HG02852 (cell line): ENCODE results near the gene EIF3B.
"Not testable (repeated sequence)": the region's sequence is repeated elsewhere in the genome, so short reads cannot be mapped to it uniquely, and the experiment has no call there.

Experiments used
- ATAC-seq: cut with Tn5 transposase; IDR thresholded peaks from one replicate; pipeline ENCODE4 v1.9.1; 2021; ENCODE audit warnings: mild to moderate bottlenecking, moderate library complexity; ENCODE audit not compliant: unreplicated experiment

Gene EIF3B

GRCh38 chr7:2376351-2377154 is 21.9 kb downstream of the EIF3B start:
- ATAC-seq: no peak

DNA sequence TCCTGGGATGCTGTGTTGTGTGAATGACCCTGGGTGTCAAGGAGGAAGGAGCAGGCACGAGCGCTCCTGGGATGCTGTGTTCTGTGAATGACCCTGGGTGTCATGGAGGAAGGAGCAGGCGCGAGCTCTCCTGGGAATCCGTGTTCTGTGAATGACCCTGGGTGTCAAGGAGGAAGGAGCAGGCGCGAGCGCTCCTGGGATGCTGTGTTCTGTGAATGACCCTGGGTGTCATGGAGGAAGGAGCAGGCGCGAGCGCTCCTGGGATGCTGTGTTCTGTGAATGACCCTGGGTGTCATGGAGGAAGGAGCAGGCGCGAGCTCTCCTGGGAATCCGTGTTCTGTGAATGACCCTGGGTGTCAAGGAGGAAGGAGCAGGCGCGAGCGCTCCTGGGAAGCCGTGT is 22.9 kb downstream of the EIF3B start:
- ATAC-seq: not testable (repeated sequence)

- ATAC-seq: not testable (repeated sequence)
Observed at GRCh38 chr7:2378125-2378524, 23.5 kb downstream of the EIF3B start.

- no peak for ATAC-seq
Observed at GRCh38 chr7:2379161-2379560, 24.5 kb downstream of the EIF3B start.

DNA sequence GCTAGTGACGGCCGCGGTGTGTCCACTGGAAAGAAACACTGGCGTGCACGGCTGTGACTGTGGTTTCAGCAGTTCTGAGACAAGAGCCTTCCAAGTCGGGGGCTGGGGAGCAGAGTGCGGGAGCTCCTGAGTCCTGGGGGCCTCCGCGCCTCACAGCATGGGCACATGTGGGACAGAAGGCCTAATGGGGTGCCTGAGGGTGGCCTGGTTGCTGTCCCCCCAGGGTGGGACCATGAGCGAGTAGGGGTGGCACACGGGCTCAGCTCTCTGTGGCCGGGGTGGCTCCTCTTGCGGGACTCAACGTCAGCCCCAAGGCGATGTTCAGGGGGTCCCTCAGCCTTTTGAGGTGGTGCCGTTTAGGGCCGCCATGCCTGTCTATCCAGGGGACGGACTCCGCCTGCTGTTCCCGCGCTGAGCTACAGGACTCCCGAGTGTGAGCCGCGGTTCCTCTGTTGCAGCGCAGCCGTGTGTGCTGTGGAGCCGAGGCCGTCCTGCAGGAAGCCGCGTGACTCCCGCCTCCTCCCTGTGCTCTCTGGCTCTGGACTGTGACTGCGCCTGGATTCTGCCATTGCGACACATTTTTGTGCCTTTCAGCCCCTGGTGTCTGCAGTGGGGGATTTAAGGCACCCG is 25.3 kb downstream of the EIF3B start:
- no peak for ATAC-seq

DNA sequence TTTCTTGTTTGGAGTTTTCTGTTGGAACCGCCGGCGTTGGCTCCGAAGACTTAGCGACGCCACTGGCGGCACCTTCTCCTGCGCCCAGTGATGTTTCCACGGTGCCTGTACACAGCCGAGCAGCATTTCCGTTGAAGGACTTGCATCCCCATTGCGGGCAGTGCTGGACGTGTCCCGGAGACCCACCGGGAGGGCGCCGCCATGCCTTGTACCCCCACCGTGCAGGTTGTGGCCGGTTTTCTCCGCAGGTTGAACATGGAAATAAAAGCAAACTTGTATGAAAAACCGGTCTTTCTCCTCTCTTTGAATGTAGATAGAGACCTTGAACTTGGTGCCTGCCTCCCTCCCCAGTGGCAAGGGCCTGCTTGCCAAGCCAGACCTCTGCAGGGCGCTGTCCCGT is 25.8 kb downstream of the EIF3B start:
- no peak for ATAC-seq

DNA sequence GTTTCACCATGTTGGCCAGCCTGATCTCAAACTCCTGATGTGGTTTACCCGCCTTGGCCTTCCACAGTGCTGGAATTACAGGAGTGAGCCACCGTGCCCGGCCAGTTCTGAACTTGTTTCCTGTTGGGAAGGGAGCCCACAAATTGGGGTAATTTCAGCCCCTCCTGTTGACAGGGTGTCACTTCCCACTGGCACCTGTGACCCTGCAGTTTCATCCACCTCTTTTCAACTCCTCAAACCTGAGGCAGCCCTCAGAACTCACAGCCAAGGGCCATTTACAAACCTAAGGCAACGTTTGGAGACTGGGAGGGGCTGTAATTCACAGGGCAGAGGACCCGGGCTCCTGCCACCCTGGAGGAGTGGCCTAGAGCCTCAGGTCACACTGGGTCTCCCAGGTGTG is 26.6 kb downstream of the EIF3B start:
- ATAC-seq: no peak

DNA sequence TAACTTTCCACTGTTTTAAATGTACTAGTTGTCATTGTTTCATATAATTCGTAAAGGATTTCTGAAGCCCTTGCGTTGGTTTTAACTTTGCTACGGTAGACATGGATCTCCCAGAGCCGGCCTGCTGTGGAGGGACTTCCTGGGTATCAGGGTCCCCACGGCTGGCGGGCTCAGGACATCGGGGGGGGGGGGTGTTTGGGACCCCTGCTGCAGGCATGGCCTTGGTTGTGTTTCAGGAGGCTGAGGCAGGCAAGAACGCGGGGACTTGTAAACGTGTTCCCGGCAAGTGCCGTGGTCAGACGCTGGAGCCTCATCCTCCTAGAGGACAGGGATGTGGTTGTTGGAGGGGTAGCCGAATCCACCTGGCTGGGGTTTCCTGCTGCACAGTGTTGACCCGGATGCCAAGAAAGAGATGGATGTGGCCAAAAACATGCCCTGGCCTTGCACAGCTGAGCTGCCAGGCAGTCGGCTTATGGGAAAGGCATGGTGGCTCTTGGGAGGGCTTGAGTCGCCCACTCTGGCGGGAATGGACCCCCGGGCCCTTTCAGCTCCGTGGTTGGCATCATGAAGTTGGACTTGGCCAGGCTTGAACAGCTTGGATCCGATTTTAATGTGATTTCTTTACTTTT is 27.4 kb downstream of the EIF3B start:
- ATAC-seq: no peak

DNA sequence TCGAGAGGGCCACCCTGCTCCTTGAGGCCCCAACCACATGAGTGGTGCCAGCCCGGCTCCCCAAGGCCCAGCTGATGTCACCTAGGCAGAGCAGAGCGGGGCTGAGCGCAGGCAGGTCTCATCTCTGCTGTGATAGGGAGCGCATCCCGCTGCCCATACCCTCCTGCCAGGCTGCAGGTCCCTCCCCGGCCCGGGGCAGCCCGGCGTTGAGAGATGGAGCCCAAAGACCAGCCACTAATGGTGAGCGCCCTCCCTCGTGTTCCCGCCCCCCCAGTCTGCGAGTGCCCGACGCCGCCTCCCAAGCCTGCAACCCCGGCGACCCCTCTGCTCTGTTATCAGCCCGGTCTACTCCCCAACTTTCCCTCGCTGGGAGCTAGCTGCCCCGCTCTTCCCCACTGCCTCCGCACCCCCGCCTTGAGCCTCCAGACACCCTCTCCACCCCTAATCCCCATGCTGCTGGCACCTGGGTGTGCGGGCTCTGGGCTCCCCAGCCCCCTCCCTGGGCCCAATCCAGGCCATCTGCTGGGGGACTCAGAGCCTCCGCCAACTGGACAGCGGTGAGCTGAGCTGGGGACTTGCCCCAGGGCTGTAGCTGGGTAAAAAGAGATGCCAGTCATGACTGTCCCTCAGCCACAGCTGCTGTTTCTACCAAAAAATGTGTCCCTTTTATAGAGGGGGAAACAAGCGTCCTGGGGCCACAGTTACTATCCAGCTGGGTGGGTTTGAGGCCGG is 29.1 kb downstream of the EIF3B start:
- no peak for ATAC-seq

GRCh38 chr7:2384354-2385243 is 30.0 kb downstream of the EIF3B start:
- no peak for ATAC-seq

- ATAC-seq: not testable (repeated sequence)
Observed at GRCh38 chr7:2386122-2386521, 31.5 kb downstream of the EIF3B start.

DNA sequence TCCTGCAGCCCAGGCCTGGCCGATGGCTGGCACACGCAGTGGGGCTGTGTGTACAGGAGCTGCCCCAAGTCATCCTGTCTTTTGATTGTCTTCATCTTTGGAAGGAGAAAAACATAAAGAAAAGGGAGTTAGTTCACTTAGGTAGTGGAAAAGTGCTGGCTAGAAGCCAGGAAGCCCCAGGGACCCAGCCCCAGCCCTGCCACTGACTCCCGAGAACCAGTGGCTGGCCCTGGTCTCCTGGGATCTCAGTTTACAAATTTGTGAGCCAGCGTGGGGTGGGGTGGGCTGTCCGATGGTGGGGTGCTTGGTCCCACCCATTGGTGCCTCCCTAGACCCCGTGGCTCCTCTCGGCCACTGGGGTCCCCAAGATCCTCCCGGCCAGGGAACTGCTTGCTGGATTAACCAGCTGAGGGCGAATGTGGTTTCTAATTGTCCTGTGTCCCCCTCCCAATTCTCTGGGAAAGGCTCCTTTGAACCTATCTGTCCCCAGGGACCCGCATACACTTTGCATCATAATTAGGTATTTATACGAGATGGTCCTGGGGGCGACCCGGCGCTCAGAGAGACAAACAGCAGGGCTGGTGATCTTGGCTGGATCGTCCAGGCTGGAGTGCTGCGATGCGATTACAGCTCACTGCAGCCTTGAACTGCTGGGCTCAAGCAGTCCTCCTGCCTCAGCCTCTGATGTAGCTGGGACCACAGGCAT is 32.5 kb downstream of the EIF3B start:
- no peak for ATAC-seq

DNA sequence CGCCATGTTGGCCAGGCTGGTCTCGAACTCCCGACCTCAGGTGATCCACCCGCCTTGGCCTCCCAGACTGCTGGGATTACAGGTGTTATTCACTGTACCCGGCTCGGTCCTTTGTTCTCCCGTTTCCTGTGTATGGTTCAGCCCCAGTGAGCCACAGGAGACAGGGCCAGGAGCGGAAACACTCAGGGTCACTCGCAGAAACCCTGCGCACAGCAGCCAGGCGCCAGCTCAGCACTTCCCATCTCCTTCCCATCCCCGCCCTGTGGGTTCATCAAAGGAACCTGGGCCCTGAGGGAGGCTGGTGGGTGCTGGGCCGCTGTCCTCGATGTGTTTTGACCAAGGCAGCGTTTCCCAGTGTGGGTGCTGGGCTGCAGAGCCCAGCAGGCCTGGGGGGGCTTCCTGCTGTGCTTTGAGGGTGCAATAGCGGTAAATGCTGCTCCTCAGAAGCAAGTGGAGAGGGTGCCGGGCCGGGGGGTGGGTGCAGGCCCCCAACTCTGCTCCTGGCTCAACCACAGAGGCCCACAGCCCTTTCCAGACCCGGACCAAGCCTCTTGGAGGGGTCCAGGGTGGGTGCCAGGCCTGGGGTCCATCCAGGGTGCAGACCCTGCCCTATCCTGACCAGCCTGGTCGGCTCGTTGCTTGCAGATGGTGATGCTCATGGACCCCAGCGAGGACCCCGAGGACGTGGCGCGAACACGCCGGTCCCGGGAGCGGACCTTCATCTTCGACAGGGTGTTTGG is 33.4 kb downstream of the EIF3B start:
- no peak for ATAC-seq

- ATAC-seq: no peak
Observed at GRCh38 chr7:2388637-2388954, 34.0 kb downstream of the EIF3B start.

- ATAC-seq: not testable (repeated sequence)
Observed at GRCh38 chr7:2390020-2390816, 35.6 kb downstream of the EIF3B start.

DNA sequence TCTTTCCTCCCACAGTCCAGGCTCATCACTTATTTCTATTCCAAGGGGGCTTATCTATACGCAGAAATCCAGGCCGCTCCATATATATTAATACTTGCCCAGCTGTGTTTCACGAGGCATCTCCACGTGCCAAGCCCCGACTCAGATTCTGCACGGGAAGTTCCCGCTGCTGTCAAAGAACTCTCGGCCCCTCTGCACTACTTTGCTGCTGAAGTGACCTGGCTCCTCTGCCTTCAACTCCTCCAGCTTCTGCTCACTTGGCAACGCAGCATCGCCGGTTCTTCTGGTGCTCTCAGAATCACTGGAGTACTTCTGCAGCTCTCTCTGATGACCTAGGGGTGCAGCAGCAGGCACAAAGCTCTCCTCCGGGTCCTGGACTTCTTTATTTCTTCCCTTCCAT is 39.1 kb downstream of the EIF3B start:
- ATAC-seq: no peak

DNA sequence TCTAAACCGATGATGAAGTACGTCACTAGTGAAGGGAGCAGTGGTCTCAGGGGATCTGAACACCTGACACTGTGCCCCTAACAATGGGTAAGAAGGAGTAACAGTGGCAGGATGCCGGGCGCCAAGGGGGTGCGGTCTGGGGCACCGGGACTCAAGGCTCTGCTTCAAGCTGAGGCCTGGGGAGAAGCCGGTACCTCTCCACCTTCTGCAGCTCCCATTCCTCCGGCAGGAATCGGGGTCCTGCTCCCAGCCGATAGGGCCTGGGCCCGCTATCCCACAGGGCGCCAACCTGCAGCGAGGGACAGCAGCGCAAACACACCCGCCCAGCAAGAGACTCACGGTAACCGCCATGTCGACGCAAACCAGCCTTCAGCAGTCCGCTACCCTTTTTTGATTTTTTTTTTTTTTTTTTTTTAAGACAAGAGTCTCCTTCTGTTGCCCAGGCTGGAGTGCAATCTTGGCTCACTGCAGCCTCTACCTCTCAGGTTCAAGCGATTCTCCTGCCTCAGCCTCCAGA is 40.0 kb downstream of the EIF3B start:
- ATAC-seq: no peak

DNA sequence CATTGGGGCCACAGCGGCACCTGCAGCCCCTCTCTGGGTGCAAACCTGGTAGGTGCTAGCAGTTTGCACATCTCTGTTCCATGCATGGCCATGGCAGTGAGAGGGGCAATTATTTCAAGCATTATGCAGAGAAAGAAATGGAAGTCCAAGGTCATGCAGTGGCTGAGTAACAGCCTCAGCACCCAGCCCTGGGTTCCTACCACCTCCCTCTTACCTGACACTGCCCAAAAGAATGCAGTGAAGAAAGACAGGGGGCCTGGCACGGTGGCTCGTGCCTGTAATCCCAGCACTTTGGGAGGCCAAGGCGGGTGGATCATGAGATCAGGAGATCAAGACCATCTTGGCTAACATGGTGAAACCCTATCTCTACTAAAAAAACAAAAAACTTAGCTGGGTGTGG is 43.9 kb downstream of the EIF3B start:
- no peak for ATAC-seq
